ENCODE measurements around the gene CNOT6. TPM values are rescaled to one million over a fixed set of nuclear protein-coding genes. Genes with fewer than 3 reads are reported as not detected.

CNOT6 gene
- total RNA-seq, 4 donors from 2014 or later = 14.6 to 20.0 (median 19.3) TPM

DNA sequence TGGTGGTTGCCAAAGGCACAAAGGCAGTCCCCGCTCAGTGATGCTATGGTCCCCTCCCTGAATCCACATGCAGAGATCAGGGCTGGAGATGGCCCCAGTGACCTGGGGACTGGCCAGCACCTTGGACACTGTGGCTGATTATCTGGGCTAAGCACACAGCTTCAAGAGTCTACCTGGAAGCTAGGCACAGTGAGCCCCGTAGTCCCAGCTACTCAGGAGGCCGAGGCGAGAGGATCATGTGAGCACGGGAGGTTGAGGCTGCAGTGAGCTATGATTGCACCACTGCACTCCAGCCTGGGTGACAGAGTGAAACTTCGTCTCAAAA is 105.4 kb downstream of the CNOT6 start:
- intact Hi-C loops (cut with DNase I; ENCODE audit: low total_unique reads) (no loop called here), in situ Hi-C loops (cut with MboI; ENCODE audit: low pct_ligation_motif_present in 1 of 4, low pct_unique_long_range_greater_than_20kb in 1 of 4, low sequenced_read_pairs in 3 of 4) (no loop called here)
- no peaks in the 10 kb centered on the region for H3K27me3 ChIP-seq
- TF ChIP-seq POLR2A (IDR thresholded peaks at IDR 0.05) = no peak
- TF ChIP-seq POLR2AphosphoS5 (IDR thresholded peaks at IDR 0.05) = no peak
- TF ChIP-seq, protein P1, sequence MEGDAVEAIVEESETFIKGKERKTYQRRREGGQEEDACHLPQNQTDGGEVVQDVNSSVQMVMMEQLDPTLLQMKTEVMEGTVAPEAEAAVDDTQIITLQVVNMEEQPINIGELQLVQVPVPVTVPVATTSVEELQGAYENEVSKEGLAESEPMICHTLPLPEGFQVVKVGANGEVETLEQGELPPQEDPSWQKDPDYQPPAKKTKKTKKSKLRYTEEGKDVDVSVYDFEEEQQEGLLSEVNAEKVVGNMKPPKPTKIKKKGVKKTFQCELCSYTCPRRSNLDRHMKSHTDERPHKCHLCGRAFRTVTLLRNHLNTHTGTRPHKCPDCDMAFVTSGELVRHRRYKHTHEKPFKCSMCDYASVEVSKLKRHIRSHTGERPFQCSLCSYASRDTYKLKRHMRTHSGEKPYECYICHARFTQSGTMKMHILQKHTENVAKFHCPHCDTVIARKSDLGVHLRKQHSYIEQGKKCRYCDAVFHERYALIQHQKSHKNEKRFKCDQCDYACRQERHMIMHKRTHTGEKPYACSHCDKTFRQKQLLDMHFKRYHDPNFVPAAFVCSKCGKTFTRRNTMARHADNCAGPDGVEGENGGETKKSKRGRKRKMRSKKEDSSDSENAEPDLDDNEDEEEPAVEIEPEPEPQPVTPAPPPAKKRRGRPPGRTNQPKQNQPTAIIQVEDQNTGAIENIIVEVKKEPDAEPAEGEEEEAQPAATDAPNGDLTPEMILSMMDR (IDR thresholded peaks at IDR 0.05) = no peak
- no peak for TF ChIP-seq EP300 (IDR thresholded peaks at IDR 0.05; ENCODE audit: low read depth)
- 83 to 86% methylated on average over 2 to 6 of the region's 6 CpGs for WGBS, 2 donors (ENCODE audit: low coverage in 1 of 2)
- H3K4me3 ChIP-seq = no peak overlapping the region
- no peaks in the 10 kb centered on the region for H3K9me3 ChIP-seq
- DNase-seq = no peak
- H3K27ac ChIP-seq = no peak overlapping the region
- no peaks in the 10 kb centered on the region for H3K36me3 ChIP-seq
- H3K4me1 ChIP-seq = no peaks in the 10 kb centered on the region

DNA sequence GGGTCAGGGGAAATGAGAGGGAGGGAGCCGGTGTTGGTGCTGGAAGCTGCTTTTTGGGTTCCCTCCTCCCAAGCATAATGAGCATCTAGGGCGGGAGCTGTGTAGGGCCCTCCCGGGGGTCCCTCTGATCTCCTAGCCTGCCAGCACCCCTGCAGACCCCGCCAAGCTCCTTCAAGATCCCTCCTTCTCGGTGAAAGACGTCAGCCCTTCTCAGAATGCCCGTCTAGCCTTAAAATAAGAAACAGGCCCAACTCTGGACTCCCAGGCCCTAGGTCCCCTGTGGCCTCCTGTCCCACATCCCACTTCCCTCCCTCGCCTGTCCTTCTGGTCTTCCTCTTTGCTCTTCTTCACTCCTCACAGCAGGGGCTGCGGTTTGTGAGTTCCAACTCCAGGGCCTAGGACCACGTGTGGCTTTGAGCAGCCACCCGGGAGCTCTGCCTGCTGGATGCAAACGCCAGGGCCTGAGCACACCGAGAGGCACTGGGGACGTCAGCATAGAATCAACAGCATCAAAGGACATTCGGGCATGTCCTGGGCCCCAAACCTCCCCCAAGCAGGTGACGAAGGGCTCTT is 105.9 kb downstream of the CNOT6 start:
- Histone ChIP-seq H3K27me3 (no peaks in the 10 kb centered on the region), H3K36me3 (no peaks in the 10 kb centered on the region), H3K4me1 (no peaks in the 10 kb centered on the region), H3K4me3 (no peak overlapping the region), H3K9me3 (no peaks in the 10 kb centered on the region), H3K27ac (no peak overlapping the region)
- TF ChIP-seq POLR2AphosphoS5 (IDR thresholded peaks at IDR 0.05) (no peak), EP300 (IDR thresholded peaks at IDR 0.05; ENCODE audit: low read depth) (no peak), POLR2A (IDR thresholded peaks at IDR 0.05) (no peak)
- TF ChIP-seq, protein P1 (IDR thresholded peaks at IDR 0.05) = no peak
- in situ Hi-C loops (cut with MboI; ENCODE audit: low pct_ligation_motif_present in 1 of 4, low pct_unique_long_range_greater_than_20kb in 1 of 4, low sequenced_read_pairs in 3 of 4) (no loop called here), intact Hi-C loops (cut with DNase I; ENCODE audit: low total_unique reads) (no loop called here)
- DNase-seq = no peak
- 79 to 100% methylated on average over 1 to 16 of the region's 16 CpGs for WGBS, 2 donors (ENCODE audit: low coverage in 1 of 2)

DNA sequence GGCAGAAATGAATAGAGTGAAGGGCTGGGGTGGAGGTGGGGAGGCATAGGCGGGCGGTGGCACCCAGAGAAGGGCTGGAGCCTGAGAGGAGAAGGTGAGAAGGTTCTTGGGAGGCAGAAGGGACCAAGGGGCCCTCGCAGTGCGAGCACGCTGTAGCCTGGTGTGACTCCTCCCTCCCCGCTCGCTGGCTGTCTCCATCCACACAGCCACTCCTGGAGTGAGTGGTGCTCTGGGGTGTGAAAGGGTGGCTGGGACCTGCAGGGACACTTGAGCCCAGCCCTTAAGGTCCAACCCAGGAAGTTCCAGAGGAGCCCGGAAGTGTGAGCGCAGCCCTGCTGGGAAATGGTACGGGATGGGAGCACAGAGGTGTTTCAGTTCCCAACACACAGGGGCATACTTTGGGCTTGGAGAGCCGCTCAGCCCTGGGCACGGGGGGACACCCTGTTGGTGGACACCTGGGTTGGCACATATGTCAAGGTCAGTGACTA is 106.4 kb downstream of the CNOT6 start:
- H3K4me3 ChIP-seq = no peak overlapping the region
- H3K36me3 ChIP-seq = no peaks in the 10 kb centered on the region
- in situ Hi-C loops (cut with MboI; ENCODE audit: low pct_ligation_motif_present in 1 of 4, low pct_unique_long_range_greater_than_20kb in 1 of 4, low sequenced_read_pairs in 3 of 4) (no loop called here), intact Hi-C loops (cut with DNase I; ENCODE audit: low total_unique reads) (no loop called here)
- TF ChIP-seq, protein P1 (IDR thresholded peaks at IDR 0.05) = no peak
- TF ChIP-seq POLR2A (IDR thresholded peaks at IDR 0.05) (no peak), EP300 (IDR thresholded peaks at IDR 0.05; ENCODE audit: low read depth) (no peak), POLR2AphosphoS5 (IDR thresholded peaks at IDR 0.05) (no peak)
- WGBS, 2 donors (ENCODE audit: low coverage in 1 of 2) = 90% methylated on average over 12 of the region's 12 CpGs; no CpG with 5 or more reads in 1 of the 2 donors
- H3K9me3 ChIP-seq = no peaks in the 10 kb centered on the region
- H3K4me1 ChIP-seq = no peaks in the 10 kb centered on the region
- DNase-seq = no peak
- no peak overlapping the region for H3K27ac ChIP-seq
- no peaks in the 10 kb centered on the region for H3K27me3 ChIP-seq

DNA sequence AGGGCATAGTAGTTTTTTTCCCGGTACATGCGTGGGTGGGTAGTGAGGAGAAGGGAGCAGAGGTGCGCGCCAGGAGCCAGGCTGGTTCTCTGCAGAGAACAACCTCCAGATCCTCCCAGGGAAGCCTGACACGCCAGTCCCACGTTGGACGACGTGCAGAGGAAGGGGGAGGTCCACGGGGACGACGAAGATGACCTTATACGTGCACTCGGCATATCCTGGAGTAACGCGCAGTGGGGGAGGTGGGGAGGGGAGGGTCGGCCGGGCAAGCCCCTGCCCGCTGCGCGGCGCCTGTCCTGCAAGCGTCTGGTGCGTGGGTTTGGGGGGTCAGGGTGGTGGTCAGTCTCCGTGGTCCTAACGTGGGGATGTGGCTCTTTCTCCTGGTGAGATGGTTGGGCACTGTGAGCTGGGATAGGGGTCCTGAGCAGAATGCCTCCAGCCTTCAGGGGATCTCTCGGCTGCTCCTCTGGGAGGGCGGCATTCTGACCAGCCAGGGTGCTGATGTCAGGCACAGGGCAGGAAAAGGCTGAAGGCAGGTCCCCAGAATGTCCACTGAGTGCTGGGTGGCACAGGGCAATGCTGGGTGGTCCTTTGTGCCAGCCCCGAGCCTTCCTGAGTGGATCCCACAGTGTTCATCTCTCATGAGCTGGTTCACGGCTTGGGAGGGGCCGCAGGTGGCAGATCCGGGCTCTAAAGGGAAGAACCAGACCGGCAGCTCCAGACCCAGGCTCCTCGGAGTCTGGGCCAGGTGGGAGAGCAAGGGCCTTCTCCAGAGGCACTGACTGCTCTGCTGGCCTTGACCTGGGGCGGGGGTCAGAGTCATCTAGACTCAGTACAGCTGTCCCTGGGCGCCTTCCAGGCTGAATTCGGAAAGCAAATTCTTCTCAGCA is 107.7 kb downstream of the CNOT6 start:
- Histone ChIP-seq H3K36me3 (no peaks in the 10 kb centered on the region), H3K4me1 (no peaks in the 10 kb centered on the region), H3K27ac (no peak overlapping the region), H3K4me3 (no peak overlapping the region), H3K27me3 (no peaks in the 10 kb centered on the region), H3K9me3 (no peaks in the 10 kb centered on the region)
- in situ Hi-C loops (cut with MboI; ENCODE audit: low pct_ligation_motif_present in 1 of 4, low pct_unique_long_range_greater_than_20kb in 1 of 4, low sequenced_read_pairs in 3 of 4) = no loop called here
- no peak for TF ChIP-seq POLR2A (IDR thresholded peaks at IDR 0.05)
- no peak for TF ChIP-seq POLR2AphosphoS5 (IDR thresholded peaks at IDR 0.05)
- TF ChIP-seq EP300 (IDR thresholded peaks at IDR 0.05; ENCODE audit: low read depth) = no peak
- TF ChIP-seq, protein P1 (IDR thresholded peaks at IDR 0.05) = no peak
- intact Hi-C loops (cut with DNase I; ENCODE audit: low total_unique reads) = no loop called here
- WGBS, 2 donors (ENCODE audit: low coverage in 1 of 2) = 69 to 79% methylated on average over 8 to 34 of the region's 36 CpGs
- no peak for DNase-seq

Data from transverse colon (tissue), 4 donors.